HEK293T (cell line): Measurements from ENCODE around the gene FAM151A.

Source experiments
- BHLHE40 ChIP-seq: fragments of 450-650 bp; IDR thresholded peaks from 2 replicates; pipeline ENCODE4 v1.6.1; 2016; ENCODE audit warnings: mild to moderate bottlenecking, moderate library complexity, borderline replicate concordance
- CTBP1 ChIP-seq: fragments of 450-650 bp; IDR thresholded peaks from 2 replicates; pipeline ENCODE4 v1.6.1; 2016; ENCODE audit warnings: borderline replicate concordance
- ELF4 ChIP-seq: fragments of 450-650 bp; IDR thresholded peaks from 2 replicates; pipeline ENCODE4 v1.6.1; 2017; ENCODE audit warnings: antibody characterized with exemption
- FOXK2 ChIP-seq: fragments of 450-650 bp; IDR thresholded peaks from 2 replicates; pipeline ENCODE4 v1.6.1; 2016; ENCODE audit warnings: mild to moderate bottlenecking
- FOXM1 ChIP-seq: fragments of 450-650 bp; IDR thresholded peaks from 2 replicates; pipeline ENCODE4 v1.6.1; 2017; ENCODE audit warnings: mild to moderate bottlenecking, borderline replicate concordance
- HDGF ChIP-seq: fragments of 450-650 bp; IDR thresholded peaks from 2 replicates; pipeline ENCODE4 v1.6.1; 2017; ENCODE audit warnings: antibody characterized with exemption, borderline replicate concordance
- L3MBTL2 ChIP-seq: fragments of 450-650 bp; conservative IDR thresholded peaks from 2 replicates; pipeline ENCODE4 v1.6.1; 2016; ENCODE audit warnings: mild to moderate bottlenecking
- LEF1 ChIP-seq: fragments of 450-650 bp; IDR thresholded peaks from 2 replicates; pipeline ENCODE4 v1.6.1; 2017; ENCODE audit warnings: mild to moderate bottlenecking, borderline replicate concordance
- NFRKB ChIP-seq: fragments of 450-650 bp; IDR thresholded peaks from 2 replicates; pipeline ENCODE4 v1.6.1; 2016; ENCODE audit warnings: mild to moderate bottlenecking, moderate library complexity
- SP1 ChIP-seq: fragments of 450-650 bp; IDR thresholded peaks from 2 replicates; pipeline ENCODE4 v1.6.1; 2017
- SUZ12 ChIP-seq: fragments of 450-650 bp; IDR thresholded peaks from 2 replicates; pipeline ENCODE4 v1.6.1; 2016; ENCODE audit warnings: mild to moderate bottlenecking
- TARDBP ChIP-seq: fragments of 450-650 bp; IDR thresholded peaks from 2 replicates; pipeline ENCODE4 v1.6.1; 2016
- ZNF384 ChIP-seq: fragments of 450-650 bp; IDR thresholded peaks from 2 replicates; pipeline ENCODE4 v1.6.1; 2016

- TF ChIP-seq ZNF384 (no peak), ELF4 (no peak), FOXM1 (no peak), BHLHE40 (no peak), NFRKB (no peak), LEF1 (no peak), TARDBP (no peak), CTBP1 (no peak), L3MBTL2 (no peak), HDGF (no peak), FOXK2 (no peak), SP1 (no peak), SUZ12 (no peak)
These were observed 13.3 kb downstream of the FAM151A start for GRCh38 chr1:54610048-54610447.
